GM18868 (cell line): ENCODE results near the gene ILF3.
"Not testable (repeated sequence)": the region's sequence is repeated elsewhere in the genome, so short reads cannot be mapped to it uniquely, and the experiment has no call there.

ENCODE experiments used
- ATAC-seq: cut with Tn5 transposase; IDR thresholded peaks from one replicate; pipeline ENCODE4 v1.9.1; 2021; ENCODE audit warnings: mild to moderate bottlenecking, moderate library complexity; ENCODE audit not compliant: unreplicated experiment

The ILF3 gene

GRCh38 chr19:10671922-10672321 lies 17.8 kb downstream of the ILF3 start:
- not testable (repeated sequence) for ATAC-seq

- not testable (repeated sequence) for ATAC-seq
These were observed 21.1 kb downstream of the ILF3 start for GRCh38 chr19:10675214-10675613.

DNA sequence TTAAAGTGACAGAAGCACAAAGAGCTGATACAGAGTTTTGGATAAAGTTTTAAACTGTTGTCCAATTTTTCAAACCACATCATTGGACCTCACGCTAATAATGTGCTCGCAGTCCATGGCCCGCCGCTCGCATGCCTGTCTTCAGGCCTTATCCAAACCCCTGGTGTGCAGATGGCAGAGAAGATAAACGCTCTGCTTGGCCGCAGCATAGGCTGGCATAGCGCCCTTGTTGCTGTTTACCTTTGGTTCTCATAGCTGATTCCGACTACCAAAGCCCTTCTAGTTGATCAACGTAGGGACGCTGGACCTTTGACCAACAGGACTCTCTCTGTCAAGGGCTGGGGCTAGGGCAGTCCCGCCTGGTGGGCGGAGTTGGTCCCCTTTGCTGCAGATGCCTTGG lies 23.6 kb downstream of the ILF3 start:
- ATAC-seq: no peak

- no peak for ATAC-seq
These were observed 24.7 kb downstream of the ILF3 start for GRCh38 chr19:10678813-10679212.

DNA sequence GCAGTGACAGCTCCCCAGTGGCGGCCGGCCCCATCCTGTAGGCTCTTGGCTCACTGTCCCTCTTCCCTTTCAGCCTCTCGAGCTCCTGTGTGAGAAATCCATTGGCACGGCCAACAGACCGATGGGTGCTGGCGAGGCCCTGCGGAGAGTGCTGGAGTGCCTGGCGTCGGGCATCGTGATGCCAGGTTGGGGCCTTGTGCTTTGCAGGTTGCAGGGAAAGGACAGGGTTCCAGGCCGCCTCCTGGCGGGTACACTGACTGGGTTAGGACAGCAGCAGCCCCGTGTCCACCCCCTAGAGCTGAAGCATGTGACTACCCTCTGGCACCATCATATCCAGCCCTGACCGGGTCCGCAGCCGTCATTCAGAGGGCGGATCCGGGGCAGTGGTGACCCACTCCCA lies 25.6 kb downstream of the ILF3 start:
- no peak for ATAC-seq

- ATAC-seq: no peak
These were observed 26.5 kb downstream of the ILF3 start for GRCh38 chr19:10680545-10681135.

GRCh38 chr19:10681658-10682057 lies 27.5 kb downstream of the ILF3 start:
- no peak for ATAC-seq

GRCh38 chr19:10682397-10683063 lies 28.4 kb downstream of the ILF3 start:
- ATAC-seq: no peak

GRCh38 chr19:10683064-10683426 lies 28.9 kb downstream of the ILF3 start:
- ATAC-seq: no peak

GRCh38 chr19:10683582-10683981 lies 29.4 kb downstream of the ILF3 start:
- no peak for ATAC-seq

DNA sequence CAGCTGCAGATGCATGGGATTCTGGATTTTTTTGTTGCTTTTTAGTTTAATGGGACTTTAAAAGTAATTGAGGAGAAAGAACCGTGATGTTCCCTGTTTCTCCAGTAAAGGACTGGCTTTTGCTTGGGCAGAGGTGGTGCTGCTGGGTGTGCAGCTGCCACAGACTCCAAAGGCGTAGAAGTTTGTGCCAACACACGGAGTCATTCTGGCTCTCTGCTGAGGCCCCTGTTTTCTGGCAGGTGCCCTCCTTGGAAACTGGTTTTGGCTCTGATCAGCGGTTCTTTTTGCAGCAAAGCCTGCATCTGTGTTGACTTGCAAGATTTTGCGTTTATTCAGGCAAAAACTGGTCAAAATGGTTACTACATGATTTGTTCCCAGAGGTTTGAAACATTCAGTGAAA lies 31.1 kb downstream of the ILF3 start:
- no peak for ATAC-seq

- no peak for ATAC-seq
These were observed 32.0 kb downstream of the ILF3 start for GRCh38 chr19:10686193-10686592.

- ATAC-seq: no peak
These were observed 32.7 kb downstream of the ILF3 start for GRCh38 chr19:10686661-10687517.

GRCh38 chr19:10687518-10688288 lies 33.6 kb downstream of the ILF3 start:
- no peak for ATAC-seq

DNA sequence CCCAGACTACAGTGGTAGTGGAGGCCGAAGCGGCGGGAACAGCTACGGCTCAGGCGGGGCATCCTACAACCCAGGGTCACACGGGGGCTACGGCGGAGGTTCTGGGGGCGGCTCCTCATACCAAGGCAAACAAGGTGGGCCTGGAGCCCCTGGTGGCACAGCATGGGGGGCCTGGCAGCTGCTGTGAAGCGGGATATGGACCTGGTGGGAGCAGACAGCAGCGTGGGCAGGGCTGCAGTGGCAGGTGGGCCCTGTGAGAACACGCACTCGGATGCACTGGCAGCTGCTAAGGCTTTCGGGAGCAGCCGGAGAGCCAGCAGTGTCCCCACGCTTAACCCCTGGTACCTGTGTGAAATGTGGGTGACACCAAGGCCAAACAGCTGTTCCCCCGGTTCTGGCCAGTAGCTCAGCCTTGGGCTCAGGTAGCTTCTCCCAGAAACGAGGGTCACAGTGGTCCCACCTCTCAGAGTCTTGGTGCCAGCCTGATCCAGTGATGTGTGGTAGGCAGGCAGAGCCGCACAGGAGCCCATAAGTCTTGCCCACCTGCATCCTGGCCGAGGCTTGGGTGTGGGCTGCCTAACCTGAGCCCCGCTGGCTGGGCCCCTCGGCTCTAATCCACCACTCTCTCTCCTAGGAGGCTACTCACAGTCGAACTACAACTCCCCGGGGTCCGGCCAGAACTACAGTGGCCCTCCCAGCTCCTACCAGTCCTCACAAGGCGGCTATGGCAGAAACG lies 34.6 kb downstream of the ILF3 start:
- no peak for ATAC-seq

DNA sequence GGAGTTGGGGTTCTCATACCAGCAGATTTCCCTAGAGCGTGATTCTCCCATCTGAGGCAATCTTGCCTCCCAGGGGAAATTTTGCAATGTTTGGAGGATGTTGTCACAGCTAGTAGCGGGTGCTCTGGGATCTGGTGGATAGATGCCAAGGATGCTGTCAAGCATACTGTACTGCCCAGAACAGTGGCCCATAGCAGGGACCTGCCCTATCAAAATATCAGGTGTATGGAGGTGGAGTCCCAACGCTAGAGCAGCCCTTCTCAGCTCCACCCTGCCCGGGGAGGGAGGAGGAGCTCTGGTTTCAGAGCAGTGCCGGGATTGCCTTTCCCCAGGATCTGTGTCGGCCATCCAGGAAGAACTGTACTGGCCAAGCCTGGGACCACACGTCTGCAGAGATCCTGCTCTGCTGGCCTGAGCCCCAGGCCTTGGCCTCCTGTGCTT lies 36.2 kb downstream of the ILF3 start:
- no peak for ATAC-seq

- no peak for ATAC-seq
These were observed 37.2 kb downstream of the ILF3 start for GRCh38 chr19:10691178-10691881.

DNA sequence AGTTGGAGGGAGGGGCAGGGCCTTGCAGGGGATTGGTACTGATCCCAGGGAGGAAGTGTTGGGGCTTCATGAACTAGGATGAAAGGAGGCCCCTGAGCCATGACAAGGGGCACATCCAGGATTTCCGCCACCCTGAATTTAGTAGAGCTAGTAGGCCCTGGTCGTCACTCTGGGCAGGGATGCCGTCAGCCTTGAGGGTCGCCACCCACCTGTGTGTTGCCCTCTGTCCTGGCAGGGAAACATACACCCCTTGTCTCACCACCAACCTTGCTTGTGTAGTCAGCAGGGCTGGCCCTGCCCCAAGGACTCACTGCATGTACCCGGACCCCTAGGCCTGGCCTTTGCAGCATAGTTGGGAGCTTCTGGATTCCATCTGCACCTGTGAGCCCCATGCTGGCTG lies 37.7 kb downstream of the ILF3 start:
- no peak for ATAC-seq

GRCh38 chr19:10692673-10693264 lies 38.6 kb downstream of the ILF3 start:
- ATAC-seq: no peak
